NK-92 treated with Interleukin-12 subunit alpha and Interleukin-12 subunit beta, amount 100 ng/mL, for 24 hours (cell line): Measurements from ENCODE around the gene NGRN.
"Not testable (repeated sequence)": the region's sequence is repeated elsewhere in the genome, so short reads cannot be mapped to it uniquely, and the experiment has no call there.

ENCODE experiments used
- DNase-seq: peaks from one replicate; lab custom pipeline; 2025; lab: John Stamatoyannopoulos, UW

Gene NGRN

DNA sequence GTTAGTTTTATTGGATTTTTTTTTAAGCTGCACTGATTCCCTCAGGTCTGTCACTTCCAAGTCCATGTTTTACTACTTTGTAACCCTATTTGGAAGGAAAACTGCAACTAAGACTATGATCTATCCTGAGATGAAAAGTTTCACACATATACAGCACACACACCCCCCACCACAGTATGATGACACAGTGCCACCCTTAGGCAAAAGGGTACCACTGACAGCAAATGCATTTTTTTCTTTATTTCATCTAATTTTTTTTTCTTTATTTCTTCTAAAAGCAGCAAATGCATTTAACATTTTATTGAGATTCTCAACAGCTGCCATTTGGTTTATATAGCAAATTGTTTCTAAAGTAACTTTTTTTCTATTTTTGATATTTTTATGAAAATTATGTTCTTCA, 21.2 kb downstream of the NGRN start:
- no peak for DNase-seq

DNA sequence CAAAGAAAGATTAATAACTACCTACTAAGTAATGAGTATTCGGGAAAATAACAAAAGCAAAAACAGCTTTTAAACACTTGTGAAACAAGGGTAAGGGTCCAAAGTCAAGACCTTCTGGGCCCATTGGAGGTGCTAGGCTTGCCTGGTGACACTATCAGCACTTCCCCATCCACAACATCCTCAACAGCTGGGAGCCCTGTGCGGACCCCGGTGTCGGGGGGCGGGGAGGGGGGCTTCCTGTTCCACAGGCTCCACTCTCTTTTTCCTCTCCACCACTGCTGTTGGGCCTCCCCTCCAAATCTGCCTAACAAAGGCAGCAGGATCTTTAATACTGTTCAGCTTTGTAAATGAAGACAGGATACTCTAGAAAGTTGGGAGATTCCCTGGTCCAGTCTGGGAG, 21.6 kb downstream of the NGRN start:
- DNase-seq, result no peak

DNA sequence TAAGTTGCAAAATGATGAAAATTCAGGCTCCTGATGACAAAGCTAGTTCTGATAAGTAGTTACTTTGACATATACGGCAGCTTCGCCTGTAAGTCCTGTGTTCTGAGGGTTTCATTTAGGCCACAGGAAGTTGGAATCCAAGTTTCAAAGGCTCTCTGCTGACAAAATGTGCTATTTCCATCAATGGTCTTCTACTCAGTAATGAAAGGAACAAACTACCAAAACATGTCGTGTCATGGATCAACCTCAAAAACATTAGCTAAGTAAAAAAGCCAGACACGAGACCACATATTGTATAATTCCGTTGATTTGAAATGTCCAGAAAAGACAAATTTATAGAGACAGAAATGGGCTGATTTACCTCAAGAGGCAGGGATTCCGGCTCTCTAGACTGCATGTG, 22.5 kb downstream of the NGRN start:
- DNase-seq, result no peak

DNA sequence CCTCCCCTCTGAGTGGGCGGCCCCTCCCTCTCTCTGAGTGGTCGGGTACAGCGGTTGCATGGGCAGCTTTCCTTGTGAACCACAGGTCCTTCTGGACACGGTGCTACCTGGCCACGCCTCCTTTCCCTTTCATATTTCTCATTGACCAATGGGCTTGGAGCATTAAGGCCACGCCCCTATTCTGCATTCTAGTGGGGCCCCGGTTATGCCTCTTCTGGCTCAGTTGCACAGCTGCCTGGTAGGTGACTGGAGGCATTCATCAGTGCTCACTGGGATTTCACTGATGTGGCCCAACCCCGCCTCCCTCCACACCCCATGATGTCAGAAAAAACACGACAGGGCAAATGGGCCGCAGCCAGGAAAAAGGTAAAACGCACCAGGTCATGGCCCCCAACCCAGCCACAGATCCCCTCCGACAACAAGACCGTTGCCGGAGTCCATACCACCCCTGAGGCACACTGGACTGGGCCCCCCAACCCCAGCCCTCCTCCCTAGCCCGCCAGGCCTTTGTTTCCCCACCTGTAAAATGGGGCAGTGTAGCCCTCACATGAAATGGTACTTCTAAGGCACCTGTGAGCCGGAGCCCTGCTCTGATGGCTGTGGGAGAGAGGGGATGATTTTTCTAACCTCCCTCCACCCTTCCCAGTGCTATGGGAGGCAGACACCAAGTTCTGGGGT, 26.3 kb downstream of the NGRN start:
- no peak for DNase-seq

DNA sequence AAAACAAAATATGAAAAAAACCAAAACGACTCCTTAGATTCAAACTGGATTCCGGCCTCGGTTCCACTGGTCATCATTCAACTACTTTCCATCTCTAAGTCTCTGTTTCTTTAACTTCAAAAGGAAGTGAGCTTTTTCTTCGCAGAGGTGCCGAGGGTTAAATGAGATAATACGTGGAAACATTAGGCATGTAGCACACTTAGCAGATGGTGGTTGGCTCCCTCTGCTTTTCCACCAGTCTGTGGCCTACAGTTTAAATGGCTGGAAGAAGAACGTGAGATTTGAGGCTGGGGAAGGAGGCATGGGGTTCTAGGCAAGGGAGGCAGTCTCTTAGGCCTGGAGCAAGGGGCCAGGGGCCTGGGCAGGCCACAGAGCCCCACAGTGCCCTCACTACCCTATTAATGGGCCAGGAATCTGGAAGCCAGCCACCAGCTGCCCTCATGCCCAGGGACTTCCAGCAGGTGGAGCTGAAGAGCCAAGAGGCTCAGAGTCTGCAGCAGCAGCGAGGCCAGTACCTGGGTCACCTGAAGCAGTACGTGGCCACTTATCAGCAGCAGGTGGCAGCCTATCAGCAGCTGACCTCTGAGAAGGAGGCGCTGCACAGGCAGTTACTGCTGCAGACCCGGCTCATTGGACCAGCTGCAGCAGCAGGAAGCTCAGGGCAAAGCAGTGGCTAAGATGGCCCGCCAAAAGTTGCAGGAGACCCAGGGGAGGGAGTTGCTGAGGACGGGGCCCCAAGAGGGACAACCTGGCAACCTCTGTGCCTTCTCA, 27.8 kb downstream of the NGRN start:
- peak; percentile 67 for DNase-seq

DNA sequence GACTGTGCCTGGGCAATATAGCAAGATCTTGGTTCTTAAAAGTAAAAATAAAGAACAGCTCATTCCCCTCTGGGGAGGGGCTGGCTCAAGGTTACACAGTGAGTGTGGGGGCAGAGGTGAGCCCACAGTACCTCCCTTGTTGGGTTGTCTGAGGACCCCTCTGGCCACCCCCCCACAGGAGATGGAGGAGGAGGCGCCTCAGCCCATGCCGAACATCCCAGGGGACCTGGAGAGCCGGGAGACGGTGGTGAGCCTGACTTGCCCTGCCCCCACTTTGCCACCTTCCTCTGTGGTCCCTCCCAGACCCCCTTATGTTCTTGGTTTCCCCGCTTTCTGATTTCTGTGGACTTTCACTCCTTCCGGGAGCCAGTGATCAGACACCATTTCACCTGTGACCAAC, 28.7 kb downstream of the NGRN start:
- no peak for DNase-seq

DNA sequence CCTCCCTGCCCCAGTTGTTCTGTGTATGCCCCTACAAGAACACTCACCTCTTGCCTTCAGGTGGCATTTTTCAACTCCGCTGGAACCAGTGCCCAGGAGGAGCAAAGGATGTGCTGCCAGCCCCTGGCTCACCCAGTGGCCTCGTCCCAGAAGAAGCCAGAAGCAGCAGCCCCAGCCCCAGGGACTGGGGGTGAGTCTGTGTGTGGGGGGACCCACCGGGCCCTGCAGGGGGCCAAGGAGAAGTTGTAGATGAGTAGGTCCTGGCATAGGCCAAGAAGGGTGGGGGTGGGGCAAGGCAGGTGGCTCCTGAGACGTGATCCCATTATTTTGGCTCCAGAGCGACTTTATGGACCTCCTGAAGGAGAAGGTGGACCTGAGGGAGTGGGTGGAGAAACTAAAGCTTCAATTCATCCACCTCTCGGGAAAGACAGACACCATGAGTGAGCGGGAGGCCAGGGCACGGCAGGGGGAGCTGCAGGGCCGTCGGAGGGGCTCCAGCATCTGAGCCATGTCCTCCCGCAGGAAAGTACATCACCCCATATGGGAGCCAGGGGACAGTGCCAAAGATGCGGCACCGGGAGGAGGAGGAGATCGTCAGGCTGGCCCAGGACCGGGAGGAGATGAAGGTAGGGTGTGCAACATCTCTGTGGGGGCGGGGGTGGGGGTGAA, 29.3 kb downstream of the NGRN start:
- DNase-seq, result no peak

DNA sequence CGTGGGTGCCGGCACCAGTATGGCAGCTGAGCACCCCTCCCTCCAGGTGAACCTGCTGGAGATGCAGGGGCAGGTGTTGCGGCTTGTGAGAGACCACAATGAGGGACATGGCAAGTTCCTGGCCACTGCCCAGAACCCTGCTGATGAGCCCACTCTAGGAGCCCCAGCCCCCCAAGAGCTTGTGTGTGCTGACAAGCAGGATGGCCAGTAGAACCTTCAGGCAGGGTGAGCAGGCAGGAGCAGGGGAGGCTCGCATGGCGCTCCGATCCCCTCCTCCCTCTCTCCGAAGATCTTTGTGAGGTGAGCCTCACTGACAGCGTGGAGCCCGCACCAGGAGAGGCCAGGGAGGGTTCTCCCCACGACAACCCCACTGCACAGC, 29.8 kb downstream of the NGRN start:
- no peak for DNase-seq

DNA sequence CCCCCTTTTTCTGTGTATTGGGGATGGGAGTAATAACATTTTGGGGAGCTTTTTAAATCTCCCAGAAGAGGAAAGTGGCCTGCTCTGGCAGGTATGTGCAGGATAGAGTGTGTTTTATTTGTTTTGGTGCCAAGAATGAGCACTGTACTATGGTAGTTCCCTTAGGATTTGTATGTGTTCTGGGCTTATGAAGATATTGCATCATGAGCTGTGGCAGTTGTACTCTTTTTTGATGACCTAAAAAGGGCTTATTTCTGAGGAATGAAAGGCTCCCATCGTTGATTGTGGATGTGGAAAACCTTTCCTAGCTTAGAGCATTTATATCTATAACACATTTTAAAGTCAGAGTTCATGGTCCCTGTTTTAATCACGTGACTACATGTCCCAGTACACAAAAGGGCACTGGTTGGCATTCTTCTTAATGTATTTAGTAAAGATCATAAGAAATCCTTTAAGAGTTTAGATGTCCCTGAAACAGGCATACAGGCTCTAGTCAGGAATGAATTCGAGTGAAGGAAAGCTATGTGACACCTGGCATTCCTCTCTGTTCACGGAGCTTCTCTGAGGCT, 30.9 kb downstream of the NGRN start:
- not testable (repeated sequence) for DNase-seq

DNA sequence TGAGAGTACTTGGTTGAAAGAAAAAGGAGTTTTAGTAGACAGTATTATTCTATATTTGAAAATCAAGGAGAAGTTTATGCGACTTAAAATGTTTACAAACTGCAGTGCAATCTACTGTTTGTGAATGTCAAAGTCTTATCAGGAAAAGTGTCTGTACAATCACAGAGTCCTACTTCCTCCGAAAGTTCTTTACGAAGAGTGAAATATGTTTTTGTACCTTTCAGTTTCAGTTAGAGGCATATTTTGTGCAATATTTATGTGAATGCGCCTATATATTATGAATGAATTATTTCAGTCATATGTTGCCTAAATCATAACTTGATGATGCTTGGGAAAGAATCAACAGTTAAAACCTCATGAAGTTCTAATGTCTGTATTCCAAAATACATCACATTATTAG, 31.5 kb downstream of the NGRN start:
- no peak for DNase-seq

DNA sequence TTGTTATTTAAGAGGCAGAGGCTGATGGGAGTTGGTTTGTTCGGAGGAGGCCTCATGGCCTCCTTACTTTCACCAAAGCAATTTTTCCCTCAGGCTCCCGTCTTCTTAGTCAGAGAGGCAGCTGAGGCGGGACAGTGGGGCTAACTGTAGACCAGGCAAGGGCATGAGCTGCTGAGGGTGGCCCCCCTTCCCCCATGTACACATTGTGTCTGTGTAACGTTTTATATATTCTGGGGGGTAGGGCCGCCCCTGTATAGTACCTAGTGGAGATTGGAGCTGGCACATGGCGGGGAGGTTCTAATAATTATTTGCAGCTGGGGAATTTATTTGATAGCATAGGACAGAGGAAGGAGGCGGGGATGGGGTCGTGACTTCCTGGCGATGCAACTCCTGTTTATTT, 35.1 kb downstream of the NGRN start:
- no peak for DNase-seq

DNA sequence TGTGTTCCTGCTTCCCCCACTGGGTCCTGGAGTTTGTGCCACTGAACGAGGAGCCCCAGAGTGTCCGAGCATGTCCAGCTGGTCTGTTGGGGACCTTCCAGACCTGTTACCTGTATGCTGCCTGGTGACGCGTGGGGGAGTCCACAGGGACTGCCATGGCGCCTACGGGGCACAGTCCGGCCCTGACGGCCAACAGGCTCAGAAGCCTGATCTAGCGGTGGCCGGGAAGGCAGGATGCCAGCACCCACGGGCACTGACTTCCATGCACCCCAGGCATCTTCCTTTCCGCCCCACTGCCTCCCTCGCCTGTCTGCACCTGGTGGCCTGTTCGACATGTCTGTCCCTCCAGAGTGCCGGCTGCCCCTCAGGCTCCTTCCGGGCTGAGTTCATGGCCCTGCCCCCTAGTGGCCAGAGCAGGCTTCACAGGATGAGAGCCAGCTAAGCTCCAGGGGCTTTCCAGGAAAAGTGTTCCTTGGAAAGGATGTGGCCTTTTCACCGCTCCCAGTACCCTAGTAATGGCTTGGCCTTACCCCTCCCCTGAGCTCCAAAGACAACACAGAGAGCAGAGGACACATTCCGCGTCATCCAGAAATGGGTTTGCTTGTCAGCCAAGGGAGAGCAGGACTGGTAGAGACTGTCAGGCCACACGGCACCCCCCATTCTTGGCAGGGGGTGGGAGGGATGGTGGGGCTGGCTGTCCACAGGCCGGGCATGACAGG, 35.7 kb downstream of the NGRN start:
- peak; percentile 30 for DNase-seq

DNA sequence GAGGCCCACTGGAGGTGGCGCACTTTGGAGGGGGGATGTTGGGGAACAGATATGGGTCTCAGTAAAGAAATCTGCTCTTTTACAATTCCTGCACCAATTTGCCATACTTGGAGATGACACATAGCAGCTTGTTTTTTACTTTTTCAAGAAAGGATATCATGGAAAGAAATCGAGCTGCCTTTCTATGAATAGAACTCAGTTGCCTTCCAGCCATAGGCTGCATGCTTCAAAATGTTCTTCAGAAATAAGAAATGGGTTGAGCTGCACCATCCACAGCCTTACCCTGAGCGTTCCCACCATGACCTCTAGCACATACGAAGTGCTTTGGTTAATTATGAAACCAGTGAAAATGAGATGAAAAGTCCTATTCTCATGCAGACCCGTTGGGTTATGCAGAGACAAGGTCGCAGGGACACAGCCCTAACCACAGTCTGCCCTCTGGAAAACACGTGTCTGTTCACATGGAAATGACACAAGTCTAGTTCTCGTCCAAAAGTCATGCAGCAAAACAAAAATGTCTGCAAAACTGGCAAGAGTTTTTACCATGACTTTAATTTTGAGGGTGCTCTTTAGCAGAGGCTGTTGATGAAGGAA, 36.3 kb downstream of the NGRN start:
- DNase-seq, result no peak

DNA sequence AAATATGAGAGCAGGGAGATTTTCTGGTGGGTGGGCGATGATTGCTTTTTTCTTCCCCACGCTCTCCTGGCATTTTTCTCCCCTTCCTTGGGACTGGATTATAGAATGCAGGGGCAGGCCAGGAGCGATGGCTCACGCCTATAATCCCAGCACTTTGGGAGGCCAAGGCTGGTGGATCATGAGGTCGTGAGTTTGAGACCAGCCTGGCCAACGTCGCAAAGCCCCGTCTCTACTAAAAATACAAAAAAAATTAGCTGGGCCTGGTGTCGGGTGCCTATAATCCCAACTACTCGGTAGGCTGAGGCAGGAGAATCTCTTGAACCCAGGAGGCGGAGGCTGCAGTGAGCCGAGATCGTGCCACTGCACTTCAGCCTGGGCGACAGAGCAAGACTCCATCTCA, 39.9 kb downstream of the NGRN start:
- DNase-seq, result not testable (repeated sequence)

DNA sequence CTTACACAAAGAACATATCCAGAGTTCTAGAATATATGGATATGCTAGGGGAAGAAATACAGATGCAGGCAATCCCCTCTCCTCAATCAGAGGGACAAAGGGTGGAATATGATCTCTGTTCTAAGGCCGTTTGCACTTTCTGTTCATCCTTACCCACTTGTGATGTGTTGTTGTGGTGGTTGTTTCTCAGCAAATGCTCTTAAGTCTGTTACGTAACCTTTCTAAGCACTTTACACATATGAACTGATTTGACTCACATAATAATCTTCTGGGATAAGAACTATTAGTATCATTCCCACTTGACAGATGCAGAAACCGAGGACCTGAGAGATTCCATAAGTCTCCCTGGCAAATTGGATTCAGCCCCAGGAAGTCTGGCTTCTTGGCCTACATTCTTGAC, 40.5 kb downstream of the NGRN start:
- no peak for DNase-seq

DNA sequence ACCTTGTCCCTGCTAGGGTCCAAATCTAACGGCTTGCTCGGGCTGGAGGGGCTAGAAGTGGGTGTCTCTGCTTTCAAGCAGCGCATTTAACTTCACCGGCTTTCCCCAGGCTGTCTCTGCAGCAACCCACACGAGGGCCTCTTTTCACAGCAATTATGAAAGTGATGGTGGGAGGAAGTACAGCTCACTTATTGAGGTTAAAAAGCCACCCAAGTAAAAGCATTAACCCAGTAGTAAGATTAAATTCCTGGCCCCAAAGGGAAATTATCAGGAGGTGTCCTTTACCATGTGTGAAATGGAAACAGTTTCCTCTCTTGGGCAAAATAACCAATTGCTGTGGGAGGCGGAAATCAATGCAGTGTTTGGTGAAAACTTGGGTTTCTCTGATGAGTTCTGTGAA, 41.1 kb downstream of the NGRN start:
- peak; percentile 52 for DNase-seq

DNA sequence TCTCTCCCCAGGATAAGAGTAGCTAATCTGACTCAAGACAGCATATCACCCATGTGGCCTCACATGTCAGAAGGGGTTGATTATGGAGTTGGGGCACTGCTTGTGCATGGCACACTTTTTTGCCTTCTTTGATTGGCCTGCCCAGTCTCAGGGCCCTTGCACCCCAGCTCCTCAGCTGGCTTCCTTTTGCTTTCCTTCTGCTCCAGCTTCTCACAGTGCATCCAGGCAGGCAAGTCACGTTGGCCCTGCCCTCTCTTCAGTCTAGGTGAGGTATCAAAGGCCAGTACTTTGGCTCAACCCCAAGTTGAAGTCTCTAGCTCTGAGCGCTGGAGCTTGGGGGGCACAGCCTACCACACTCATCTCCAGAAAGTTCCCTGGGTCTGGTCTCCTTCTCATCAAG, 42.2 kb downstream of the NGRN start:
- DNase-seq, result no peak

DNA sequence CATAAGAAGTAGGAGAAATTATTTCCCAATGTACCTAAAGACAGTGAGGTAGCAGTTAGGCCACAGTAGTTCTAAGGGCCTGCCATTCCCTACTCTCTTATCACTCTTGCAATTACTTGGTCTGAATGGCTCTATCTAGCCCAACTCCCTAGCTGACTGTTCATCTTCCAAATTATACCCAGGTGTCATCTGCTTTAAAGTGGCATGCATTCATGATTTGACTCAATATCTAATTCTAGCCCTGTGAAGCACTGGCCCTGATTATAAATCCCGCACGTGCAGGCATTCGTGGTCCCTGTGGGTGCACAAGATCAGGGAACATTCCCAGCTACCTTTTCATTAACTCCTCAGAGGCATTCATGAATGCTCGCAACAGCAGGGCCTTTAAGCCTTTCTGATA, 43.5 kb downstream of the NGRN start:
- DNase-seq, result no peak

DNA sequence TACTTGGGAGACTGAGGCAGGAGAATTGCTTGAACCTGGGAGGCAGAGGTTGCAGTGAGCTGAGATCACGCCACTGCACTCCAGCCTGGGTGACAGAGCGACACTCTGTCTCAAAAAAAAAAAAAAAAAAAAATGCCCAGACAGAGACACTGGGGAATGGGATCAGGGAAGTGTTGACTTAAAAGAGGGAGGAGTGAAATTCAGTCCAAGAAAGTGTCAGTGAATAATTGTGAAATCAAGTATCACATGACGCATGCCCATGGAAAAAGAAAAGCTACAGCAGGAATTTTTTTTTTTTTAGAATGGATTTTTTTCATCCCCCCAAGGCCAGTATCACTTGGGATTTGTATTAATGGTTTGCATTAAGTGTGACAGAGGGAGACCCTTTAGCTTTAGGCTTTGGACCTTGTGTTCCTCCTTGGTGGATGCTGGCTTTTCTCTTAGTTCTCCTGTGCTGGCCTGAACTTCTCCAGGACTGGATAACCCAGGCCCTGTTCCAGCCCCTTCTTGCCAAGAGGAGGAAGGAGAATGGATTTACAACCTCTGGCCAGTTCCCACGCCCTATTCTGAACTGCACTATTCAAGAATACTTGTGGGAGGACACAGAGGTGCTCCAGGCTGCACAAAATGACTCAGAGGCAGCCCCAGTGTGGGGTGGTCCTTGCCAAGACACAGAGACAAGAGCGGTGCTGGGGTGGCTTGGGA, 50.0 kb downstream of the NGRN start:
- no peak for DNase-seq

DNA sequence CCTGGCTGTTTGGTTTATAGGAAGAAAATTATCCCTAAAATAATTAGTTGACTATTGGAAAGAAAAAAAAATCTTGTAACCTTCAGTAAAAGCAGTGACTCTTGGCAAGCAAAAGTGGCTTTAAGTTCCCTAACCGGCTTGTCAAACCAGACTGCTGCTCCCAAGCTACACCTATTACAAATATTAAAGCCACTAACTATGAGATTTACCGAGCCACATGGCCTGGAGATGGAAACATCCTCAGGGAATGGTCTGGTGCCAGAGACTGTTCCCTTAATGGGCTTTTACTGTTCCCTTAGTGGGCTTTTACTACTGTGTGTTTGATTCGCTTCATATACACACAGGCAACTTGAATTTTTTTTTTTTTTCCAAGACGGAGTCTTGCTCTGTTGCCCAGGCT, 50.7 kb downstream of the NGRN start:
- no peak for DNase-seq

DNA sequence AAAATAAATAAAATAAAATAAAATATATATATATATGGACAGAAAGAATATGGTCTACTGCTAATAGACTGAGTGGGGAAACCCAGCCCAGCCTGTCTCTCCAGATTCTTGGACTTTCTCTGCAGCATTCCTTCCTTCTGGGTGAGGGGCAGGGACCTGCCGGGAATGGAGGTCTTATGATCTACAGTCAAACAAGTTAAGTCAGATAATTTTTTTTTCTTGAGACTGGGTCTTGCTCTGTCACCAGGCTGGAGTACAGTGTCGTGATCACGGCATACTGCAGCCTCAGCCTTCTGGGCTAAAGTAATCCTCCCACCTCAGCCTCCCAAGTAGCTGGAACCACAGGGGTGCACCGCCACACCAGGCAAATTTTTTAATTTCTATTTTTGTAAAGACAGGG, 53.1 kb downstream of the NGRN start:
- DNase-seq, result no peak
